GM12878 (cell line): ENCODE data around the gene ADK. TPM values are rescaled to one million over a fixed set of nuclear protein-coding genes. Genes with fewer than 3 reads are reported as not detected.

Experiments used
- ATAC-seq: fragments of 200-7000 bp; cut with Tn5 transposase; 3 replicates; pipeline ENCODE4 v1.9.1; 2020; ENCODE audit warnings: mild to moderate bottlenecking, moderate library complexity
- BruUV-seq: library from RNA; stranded (reverse); fragments of 400-500 nt; replicated peaks from 2 replicates; lab custom pipeline; 2021; lab: Mats Ljungman, UMichigan
- CTCF ChIA-PET: fragments of 300-600 bp; sonication (Branson Sonifier 250); formaldehyde crosslinking; extraction: SDS; loops from one replicate; lab custom pipeline; 2021; ENCODE audit warnings: inconsistent platforms; lab: Yijun Ruan, JAX
- POLR2A ChIA-PET: fragments of 350-600 bp; formaldehyde crosslinking; extraction: SDS; loops from one replicate; lab custom pipeline; 2021; ENCODE audit warnings: inconsistent platforms; lab: Charles Lee
- RAD21 ChIA-PET: fragments of 300-600 bp; sonication (Branson Sonifier 250); formaldehyde crosslinking; loops from one replicate; lab custom pipeline; 2023; ENCODE audit warnings: antibody characterized with exemption; ENCODE audit not compliant: unreplicated experiment; lab: Charles Lee
- SMC1A ChIA-PET: fragments of 300-600 bp; sonication (Branson Sonifier 250); formaldehyde crosslinking; loops from one replicate; lab custom pipeline; 2023; ENCODE audit not compliant: unreplicated experiment, uncharacterized antibody; lab: Charles Lee
- DNase-seq: peaks from one replicate; pipeline ENCODE4 v3.0.0-alpha.2; 2011; ENCODE audit warnings: low read depth, low spot score
- FAIRE-seq: peaks from 3 replicates; lab custom pipeline; 2011; peaks lifted over from hg19 to GRCh38; lab: Jason Lieb, UNC
- H2AFZ ChIP-seq: 2 replicates; pipeline ENCODE4 v1.6.0; 2011; ENCODE audit warnings: low read depth, low read length, control low read depth; ENCODE audit not compliant: control insufficient read depth
- H3K27ac ChIP-seq: 2 replicates; pipeline ENCODE4 v1.5.1; 2011; ENCODE audit warnings: control low read depth; ENCODE audit not compliant: control insufficient read depth, insufficient read depth
- H3K27me3 ChIP-seq, 2 experiments: replicated peaks in 1 of 2; 2 replicates each; pipeline versions ENCODE4 v1.6.0 to v1.6.1; 2011; ENCODE audit warnings: low read length in 1 of 2; ENCODE audit not compliant: control insufficient read depth in 2 of 2, insufficient read depth in 2 of 2
- H3K36me3 ChIP-seq, 2 experiments: 2 replicates each; pipeline ENCODE4 v1.5.1; 2011; ENCODE audit warnings: low read length in 1 of 2; ENCODE audit not compliant: control insufficient read depth in 2 of 2, insufficient read depth in 2 of 2
- H3K4me1 ChIP-seq: 2 replicates; pipeline ENCODE4 v1.6.1; 2011; ENCODE audit warnings: mild to moderate bottlenecking, low read length, moderate library complexity, mixed read lengths; ENCODE audit not compliant: control insufficient read depth, insufficient read depth
- H3K4me2 ChIP-seq: 2 replicates; pipeline ENCODE4 v1.6.0; 2011; ENCODE audit warnings: control low read depth; ENCODE audit not compliant: control insufficient read depth, insufficient read depth
- H3K4me3 ChIP-seq: fragments of 200-600 bp; sonication (generic); 2 replicates; pipeline ENCODE4 v1.5.1; 2016
- H3K79me2 ChIP-seq: 2 replicates; pipeline ENCODE4 v1.6.0; 2011; ENCODE audit warnings: low read length; ENCODE audit not compliant: control insufficient read depth, insufficient read depth
- H3K9ac ChIP-seq: 2 replicates; pipeline ENCODE4 v1.8.0; 2011; ENCODE audit warnings: low read length, control low read depth, mixed read lengths; ENCODE audit not compliant: control insufficient read depth, insufficient read depth
- H3K9me3 ChIP-seq: replicated peaks from 3 replicates; pipeline ENCODE4 v1.5.1; 2011; ENCODE audit warnings: mild to moderate bottlenecking, low read length; ENCODE audit not compliant: control insufficient read depth, insufficient read depth
- H4K20me1 ChIP-seq: 2 replicates; pipeline ENCODE4 v1.6.0; 2011; ENCODE audit not compliant: control insufficient read depth, insufficient read depth
- BACH1 ChIP-seq: fragments of 450-650 bp; IDR thresholded peaks from 2 replicates; pipeline ENCODE4 v1.6.1; 2017; ENCODE audit warnings: mild to moderate bottlenecking, borderline replicate concordance
- CTCF ChIP-seq, 3 experiments: IDR thresholded peaks in 2 of 3; conservative IDR thresholded peaks in 1 of 3; 2 replicates each; pipeline ENCODE4 v1.5.1; 2011; ENCODE audit warnings: low read depth in 3 of 3, low read length in 3 of 3, mild to moderate bottlenecking in 3 of 3, control low read depth in 2 of 3, moderate library complexity in 2 of 3, inconsistent platforms in 1 of 3, mixed read lengths in 1 of 3; ENCODE audit not compliant: control insufficient read depth in 2 of 3, insufficient read depth in 1 of 3; ENCODE audit errors: extremely low read depth in 1 of 3
- HSF1 ChIP-seq: fragments of 150-350 bp; IDR thresholded peaks from 2 replicates; pipeline ENCODE4 v1.6.1; 2014; ENCODE audit warnings: mild to moderate bottlenecking, low read depth, low read length
- IRF3 ChIP-seq: fragments of 450-650 bp; IDR thresholded peaks from 2 replicates; pipeline ENCODE4 v1.6.1; 2014; ENCODE audit warnings: mild to moderate bottlenecking
- NR2C1 ChIP-seq: fragments of 450-650 bp; IDR thresholded peaks from 2 replicates; pipeline ENCODE4 v1.6.1; 2017; ENCODE audit warnings: antibody characterized with exemption, mild to moderate bottlenecking, moderate library complexity
- NR2C2 ChIP-seq: IDR thresholded peaks from 2 replicates; pipeline ENCODE4 v1.6.1; 2011; ENCODE audit warnings: borderline replicate concordance, low read depth; ENCODE audit not compliant: control insufficient read depth, insufficient read length
- TAF1 ChIP-seq: IDR thresholded peaks from 2 replicates; pipeline ENCODE4 v1.6.1; 2011; ENCODE audit warnings: mild to moderate bottlenecking, low read depth, low read length, borderline replicate concordance
- WGBS: methylation state at CpG from one replicate; pipeline ENCODE4 v1.1.6; 2016; ENCODE audit warnings: low lambda C conversion rate; ENCODE audit not compliant: insufficient replicate concordance, insufficient coverage; ENCODE audit errors: missing lambda C conversion rate; 5-methylcytosine and 5-hydroxymethylcytosine counted together
- in situ Hi-C: fragments of 300-500 bp; cut with MboI; formaldehyde crosslinking; loops from 9 replicates; pipeline ENCODE4 v1.14.3; 2018; ENCODE audit warnings: mixed read lengths
- intact Hi-C: fragments of 100-400 bp; cut with micrococcal nuclease; formaldehyde crosslinking; loops from one replicate; pipeline ENCODE4 v1.14.2; 2022; ENCODE audit not compliant: unreplicated experiment
- polyA plus RNA-seq, 11 experiments: library from polyadenylated mRNA; depleted of rRNA in 4 of 11; unstranded in 6 of 11; stranded (reverse) in 5 of 11; fragments of >200 nt; fragmentation: Nextera tagmentation in 4 of 11; fragmentation: Illumina TruSeq in 1 of 11; extraction: Ambion mirVana in 4 of 11; extraction: Trizol in 1 of 11; gene quantifications; 1 replicate in 1 of 11; 2 replicates in 10 of 11; pipeline versions ENCODE4 v1.2.1 to v1.2.3, GENCODE V29; 2011 to 2016; ENCODE audit warnings: inconsistent platforms in 2 of 11, missing spikeins in 2 of 11, low read depth in 1 of 11
- total RNA-seq, 4 experiments: library from RNA; depleted of rRNA in 3 of 4; stranded (reverse); fragments of >200 nt in 3 of 4; fragmentation: Illumina TruSeq in 1 of 4; extraction: Trizol in 1 of 4; gene quantifications; 2 replicates each; pipeline versions ENCODE4 v1.2.1 to v1.2.3, GENCODE V29; 2013 to 2021

The ADK gene
- total and polyA plus RNA-seq, 10 of the 15 experiments (the other 5 are each of a cell fraction or from before 2014, with no cell fraction given): 42.0 to 151 (median 81.6) TPM

GRCh38 chr10:74206746-74207145 is 55.7 kb downstream of the ADK start:
- H2AFZ ChIP-seq: no peak overlapping the region
- H3K9me3 ChIP-seq: no peaks in the 10 kb centered on the region
- ChIA-PET SMC1A (interaction anchor here (1.0 to 2.7 kb wide), 6 partner anchors 9 to 62 kb away, joined by 3 to 9 read pairs (median 4); no protein-coding TSS in a partner anchor), POLR2A (interaction anchor here (0.6 kb wide), 1 partner anchor 204 kb away, joined by 7 read pairs; no protein-coding TSS in a partner anchor), CTCF (interaction anchor here (0.7 to 1.9 kb wide), 3 partner anchors 57 to 1001 kb away, joined by 3 to 10 read pairs (median 3); partner anchors contain the start of genes ADK and AP3M1), RAD21 (interaction anchor here (1.0 to 1.4 kb wide), 2 partner anchors 8 to 53 kb away, joined by 3 to 6 read pairs; no protein-coding TSS in a partner anchor)
- in situ Hi-C loops: no loop called here
- H3K4me1 ChIP-seq: no peaks in the 10 kb centered on the region
- no TSS peak for BruUV-seq
- FAIRE-seq: no peak
- no peak for ATAC-seq
- TF ChIP-seq NR2C2 (no peak), TAF1 (no peak), CTCF (IDR thresholded peaks at IDR 0.05 in 2 of 3, conservative IDR thresholded peaks at IDR 0.05 in 1 of 3; ENCODE audit: control insufficient read depth in 2 of 3, extremely low read depth in 1 of 3, insufficient read depth in 1 of 3, low read depth in 3 of 3, low read length in 3 of 3) (no peak), HSF1 (no peak), BACH1 (no peak), NR2C1 (no peak), IRF3 (no peak)
- 100% methylated on average over 6 of the region's 6 CpGs for WGBS
- no peak overlapping the region for H3K4me2 ChIP-seq
- no peak overlapping the region for H3K9ac ChIP-seq
- no peak overlapping the region for H3K27ac ChIP-seq
- no peaks in the 10 kb centered on the region for H4K20me1 ChIP-seq
- no peaks in the 10 kb centered on the region for H3K27me3 ChIP-seq
- H3K36me3 ChIP-seq: peaks cover 6 to 10% of the 10 kb centered on the region in 2 experiments
- H3K4me3 ChIP-seq: no peak overlapping the region
- intact Hi-C loops: no loop called here
- DNase-seq: no peak
- peaks cover 6% of the 10 kb centered on the region for H3K79me2 ChIP-seq
